Keratinocyte (primary cell): ENCODE measurements around the gene PIGZ.

Experiments used
- CTCF ChIP-seq, 3 experiments: IDR thresholded peaks in 1 of 3; conservative IDR thresholded peaks in 1 of 3; optimal IDR thresholded peaks in 1 of 3; 2 replicates in 2 of 3; 3 replicates in 1 of 3; pipeline versions ENCODE3 to v1.5.1; 2011; ENCODE audit warnings: low read length in 3 of 3, mild to moderate bottlenecking in 3 of 3, moderate library complexity in 2 of 3, control low read depth in 1 of 3, inconsistent platforms in 1 of 3; ENCODE audit not compliant: insufficient read depth in 2 of 3; ENCODE audit errors: extremely low read depth in 1 of 3
- EZH2 ChIP-seq: IDR thresholded peaks from one replicate; pipeline ENCODE4 v1.6.1; 2012; ENCODE audit warnings: inconsistent platforms, mild to moderate bottlenecking, low read length, moderate library complexity

DNA sequence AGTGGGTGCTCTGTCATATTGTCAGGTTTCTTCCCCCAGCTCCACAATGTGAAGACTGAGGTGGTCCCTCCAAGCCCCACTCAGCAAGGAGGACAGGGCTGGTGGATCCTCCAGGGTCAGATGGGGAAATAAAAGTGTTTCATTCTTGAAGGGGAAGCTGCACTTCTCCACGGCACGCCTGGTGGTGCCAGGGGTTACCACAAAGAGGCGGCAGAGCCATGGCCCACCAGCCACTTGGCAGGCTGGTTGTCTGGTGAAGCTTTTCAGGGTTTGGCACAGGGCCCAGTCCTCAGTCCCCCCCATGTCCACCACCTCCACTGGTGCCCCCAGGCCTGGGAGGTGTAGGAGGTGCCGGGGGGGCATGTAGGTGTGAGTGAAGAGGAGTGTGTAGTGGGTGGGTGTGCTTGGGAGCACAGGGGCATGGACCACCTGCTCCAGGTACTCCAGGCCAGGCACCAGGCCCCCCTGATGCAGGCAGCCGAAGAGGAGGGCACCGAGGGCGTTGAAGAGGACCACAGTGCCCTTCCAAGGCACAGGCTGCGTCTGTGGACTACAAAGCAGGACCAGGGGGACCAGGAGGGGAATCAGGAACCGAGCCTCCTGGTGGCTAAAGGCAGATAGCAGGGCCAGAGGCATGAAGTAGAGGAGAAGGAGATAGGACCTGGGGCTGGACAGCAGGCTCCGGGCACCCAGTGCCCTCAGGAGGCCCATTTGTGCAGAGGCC, 21.3 kb downstream of the PIGZ start:
- TF ChIP-seq CTCF (optimal IDR thresholded peaks at IDR 0.05 in 1 of 3, IDR thresholded peaks at IDR 0.05 in 1 of 3, conservative IDR thresholded peaks at IDR 0.05 in 1 of 3; ENCODE audit: extremely low read depth in 1 of 3, insufficient read depth in 2 of 3, low read length in 3 of 3): peak in 2 of 3 experiments; percentile 33 to 37
- no peak for TF ChIP-seq EZH2
